ENCODE measurements around the gene HOXB9.
A peak's percentile ranks its signal among the peaks of the same experiment; 100 is the strongest.

DNA sequence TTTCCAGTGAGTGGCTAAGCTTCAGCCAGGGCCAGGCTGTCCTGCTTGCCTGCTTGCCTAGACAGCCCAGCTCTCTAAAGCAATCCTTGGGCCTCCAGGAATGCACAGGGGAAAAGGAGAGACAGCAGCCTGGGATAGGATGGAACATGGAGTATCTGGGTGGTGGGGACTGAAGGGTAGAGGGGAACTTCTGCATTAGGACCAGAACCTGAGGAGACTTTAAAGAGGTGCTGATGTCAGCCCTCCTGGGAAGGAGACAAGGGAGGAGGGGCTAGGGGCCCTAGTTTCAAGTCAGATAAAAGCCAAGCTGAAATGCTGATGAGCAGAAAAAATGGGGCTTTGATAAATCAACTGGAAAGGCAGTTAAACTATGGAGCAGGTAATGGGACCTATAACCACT is 17.1 kb downstream of the HOXB9 start:
- TF ChIP-seq EZH2 (IDR thresholded peaks at IDR 0.05; ENCODE audit: low read depth, unreplicated experiment): peak; percentile 37
- TF ChIP-seq, protein P1, sequence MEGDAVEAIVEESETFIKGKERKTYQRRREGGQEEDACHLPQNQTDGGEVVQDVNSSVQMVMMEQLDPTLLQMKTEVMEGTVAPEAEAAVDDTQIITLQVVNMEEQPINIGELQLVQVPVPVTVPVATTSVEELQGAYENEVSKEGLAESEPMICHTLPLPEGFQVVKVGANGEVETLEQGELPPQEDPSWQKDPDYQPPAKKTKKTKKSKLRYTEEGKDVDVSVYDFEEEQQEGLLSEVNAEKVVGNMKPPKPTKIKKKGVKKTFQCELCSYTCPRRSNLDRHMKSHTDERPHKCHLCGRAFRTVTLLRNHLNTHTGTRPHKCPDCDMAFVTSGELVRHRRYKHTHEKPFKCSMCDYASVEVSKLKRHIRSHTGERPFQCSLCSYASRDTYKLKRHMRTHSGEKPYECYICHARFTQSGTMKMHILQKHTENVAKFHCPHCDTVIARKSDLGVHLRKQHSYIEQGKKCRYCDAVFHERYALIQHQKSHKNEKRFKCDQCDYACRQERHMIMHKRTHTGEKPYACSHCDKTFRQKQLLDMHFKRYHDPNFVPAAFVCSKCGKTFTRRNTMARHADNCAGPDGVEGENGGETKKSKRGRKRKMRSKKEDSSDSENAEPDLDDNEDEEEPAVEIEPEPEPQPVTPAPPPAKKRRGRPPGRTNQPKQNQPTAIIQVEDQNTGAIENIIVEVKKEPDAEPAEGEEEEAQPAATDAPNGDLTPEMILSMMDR (conservative IDR thresholded peaks at IDR 0.05; ENCODE audit: low read depth in 2 of 2): no peak
- no peak for TF ChIP-seq EZH2phosphoT487 (IDR thresholded peaks at IDR 0.05; ENCODE audit: unreplicated experiment)
- TF ChIP-seq CREB1 (CRISPR knock-in tag; IDR thresholded peaks at IDR 0.05; ENCODE audit: low read depth): no peak
